ENCODE data around the gene C6orf47. TPM values are rescaled to one million over a fixed set of nuclear protein-coding genes. Genes with fewer than 3 reads are reported as not detected.
"Not testable (repeated sequence)": the region's sequence is repeated elsewhere in the genome, so short reads cannot be mapped to it uniquely, and the experiment has no call there.

The C6orf47 gene, protein sequence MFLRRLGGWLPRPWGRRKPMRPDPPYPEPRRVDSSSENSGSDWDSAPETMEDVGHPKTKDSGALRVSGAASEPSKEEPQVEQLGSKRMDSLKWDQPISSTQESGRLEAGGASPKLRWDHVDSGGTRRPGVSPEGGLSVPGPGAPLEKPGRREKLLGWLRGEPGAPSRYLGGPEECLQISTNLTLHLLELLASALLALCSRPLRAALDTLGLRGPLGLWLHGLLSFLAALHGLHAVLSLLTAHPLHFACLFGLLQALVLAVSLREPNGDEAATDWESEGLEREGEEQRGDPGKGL
- 10 to 100 TPM in 3 of 4 donors, 1 to 10 TPM in 1; 6.2 to 31.9 (median 24.6) TPM for total RNA-seq

DNA sequence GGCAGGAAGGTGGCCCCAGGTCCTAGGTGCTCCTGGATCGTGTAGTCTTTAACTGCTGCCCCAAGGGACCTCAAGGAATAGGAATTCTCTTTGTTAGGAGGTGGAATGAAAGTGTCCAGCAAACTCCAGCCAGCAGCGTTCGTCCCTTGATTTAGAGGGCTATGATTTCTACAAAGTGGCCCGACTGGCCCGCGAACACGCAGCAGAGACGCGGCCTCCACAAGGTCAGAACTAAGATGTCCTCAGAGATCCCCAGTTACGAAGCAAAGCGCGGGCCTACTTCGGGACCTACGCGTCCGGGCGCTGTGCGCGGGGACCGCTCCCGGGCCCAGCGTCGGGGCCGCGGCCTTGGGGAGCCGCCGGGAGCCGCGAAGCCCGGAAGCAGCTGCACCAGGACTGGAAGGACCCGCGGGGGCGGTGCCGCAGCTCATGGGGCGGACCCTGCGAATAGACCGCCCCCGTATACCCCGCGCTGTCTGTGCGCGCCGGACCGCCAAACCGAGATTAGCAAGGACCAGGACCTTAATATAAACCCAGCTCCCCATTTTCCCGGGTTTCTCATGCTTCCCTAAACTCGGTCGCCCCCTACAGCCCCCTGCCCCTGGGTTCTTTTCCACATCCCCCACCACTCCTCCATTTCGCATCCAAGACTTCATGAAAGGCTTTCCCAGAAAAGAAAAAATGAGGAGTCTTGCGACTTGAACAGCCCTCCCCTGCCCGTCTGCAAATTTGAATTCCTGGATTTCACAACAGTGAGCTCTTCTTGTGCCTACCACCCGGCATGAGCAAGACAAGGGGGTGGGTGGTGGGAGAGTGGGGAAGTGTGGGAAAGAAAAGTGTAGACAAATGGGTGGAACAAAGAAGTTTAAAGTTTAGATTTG lies at the start of gene C6orf47:
Gene C6orf47, minus strand, starts transcription at position 398 of the 881 bp plus-strand sequence. CDS start 831 bp downstream, outside the sequence.
- peaks cover 11 to 19% of the 10 kb centered on the region in 2 donors for H3K4me1 ChIP-seq
- TF ChIP-seq, protein P1, sequence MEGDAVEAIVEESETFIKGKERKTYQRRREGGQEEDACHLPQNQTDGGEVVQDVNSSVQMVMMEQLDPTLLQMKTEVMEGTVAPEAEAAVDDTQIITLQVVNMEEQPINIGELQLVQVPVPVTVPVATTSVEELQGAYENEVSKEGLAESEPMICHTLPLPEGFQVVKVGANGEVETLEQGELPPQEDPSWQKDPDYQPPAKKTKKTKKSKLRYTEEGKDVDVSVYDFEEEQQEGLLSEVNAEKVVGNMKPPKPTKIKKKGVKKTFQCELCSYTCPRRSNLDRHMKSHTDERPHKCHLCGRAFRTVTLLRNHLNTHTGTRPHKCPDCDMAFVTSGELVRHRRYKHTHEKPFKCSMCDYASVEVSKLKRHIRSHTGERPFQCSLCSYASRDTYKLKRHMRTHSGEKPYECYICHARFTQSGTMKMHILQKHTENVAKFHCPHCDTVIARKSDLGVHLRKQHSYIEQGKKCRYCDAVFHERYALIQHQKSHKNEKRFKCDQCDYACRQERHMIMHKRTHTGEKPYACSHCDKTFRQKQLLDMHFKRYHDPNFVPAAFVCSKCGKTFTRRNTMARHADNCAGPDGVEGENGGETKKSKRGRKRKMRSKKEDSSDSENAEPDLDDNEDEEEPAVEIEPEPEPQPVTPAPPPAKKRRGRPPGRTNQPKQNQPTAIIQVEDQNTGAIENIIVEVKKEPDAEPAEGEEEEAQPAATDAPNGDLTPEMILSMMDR (IDR thresholded peaks at IDR 0.05) = no peak
- TF ChIP-seq POLR2A (IDR thresholded peaks at IDR 0.05) = peak; percentile 68 to 85
- H3K27me3 ChIP-seq = no peaks in the 10 kb centered on the region
- peak; percentile 85 to 89 for DNase-seq
- H3K4me3 ChIP-seq = peak within 1 kb of the TSS; percentile 58 to 71
- no peaks in the 10 kb centered on the region for H3K36me3 ChIP-seq
- H3K27ac ChIP-seq = peak within 1 kb of the TSS; percentile 81 to 91
- no peaks in the 10 kb centered on the region for H3K9me3 ChIP-seq
- intact Hi-C loops (cut with DNase I; ENCODE audit: low total_unique reads) = no loop called here

DNA sequence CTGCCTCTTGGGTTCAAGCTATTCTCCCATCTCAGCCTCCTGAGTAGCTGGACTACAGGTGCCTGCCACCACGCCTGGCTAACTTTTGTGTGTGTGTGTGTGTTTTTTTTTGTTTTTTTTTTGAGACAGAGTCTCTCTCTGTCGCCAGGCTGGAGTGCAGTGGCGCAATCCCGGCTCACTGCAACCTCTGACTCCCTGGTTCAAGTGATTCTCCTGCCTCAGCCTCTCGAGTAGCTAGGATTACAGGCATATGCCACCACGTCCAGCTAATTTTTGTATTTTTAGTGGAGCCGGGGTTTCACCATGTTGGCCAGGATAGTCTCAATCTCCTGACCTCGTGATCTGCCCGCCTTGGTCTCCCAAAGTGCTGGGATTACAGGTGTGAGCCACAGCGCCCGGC lies 48.6 kb upstream of the C6orf47 start:
- H3K4me3 ChIP-seq; H3K27me3 ChIP-seq; H3K4me1 ChIP-seq; H3K9me3 ChIP-seq; H3K36me3 ChIP-seq; H3K27ac ChIP-seq; DNase-seq; intact Hi-C loops (cut with DNase I; ENCODE audit: low total_unique reads): not testable (repeated sequence)

DNA sequence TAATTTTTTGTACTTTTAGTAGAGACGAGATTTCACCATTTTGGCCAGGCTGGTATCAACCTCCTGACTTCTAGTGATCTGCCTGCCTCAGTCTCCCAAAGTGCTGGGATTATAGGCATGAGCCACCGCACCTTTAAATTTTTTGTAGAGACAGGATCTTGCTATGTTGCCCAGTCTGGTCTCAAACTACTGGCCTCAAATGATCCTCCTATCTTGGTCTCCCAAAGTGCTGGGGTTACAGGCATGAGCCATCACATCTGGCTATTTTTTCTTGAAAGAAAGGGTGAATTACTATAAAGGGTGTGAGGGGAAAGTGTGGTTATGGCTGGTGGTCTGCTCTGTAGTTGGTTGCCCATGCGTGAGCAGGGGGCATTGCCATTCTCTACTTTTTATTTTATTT lies 47.6 kb upstream of the C6orf47 start:
- intact Hi-C loops (cut with DNase I; ENCODE audit: low total_unique reads) = no loop called here
- Histone ChIP-seq H3K27ac (no peak overlapping the region), H3K9me3 (no peaks in the 10 kb centered on the region), H3K4me1 (no peaks in the 10 kb centered on the region), H3K27me3 (no peaks in the 10 kb centered on the region), H3K36me3 (no peaks in the 10 kb centered on the region), H3K4me3 (no peak overlapping the region)
- DNase-seq = no peak
- TF ChIP-seq, protein P1 (IDR thresholded peaks at IDR 0.05) = no peak
- TF ChIP-seq POLR2A (IDR thresholded peaks at IDR 0.05) = no peak

DNA sequence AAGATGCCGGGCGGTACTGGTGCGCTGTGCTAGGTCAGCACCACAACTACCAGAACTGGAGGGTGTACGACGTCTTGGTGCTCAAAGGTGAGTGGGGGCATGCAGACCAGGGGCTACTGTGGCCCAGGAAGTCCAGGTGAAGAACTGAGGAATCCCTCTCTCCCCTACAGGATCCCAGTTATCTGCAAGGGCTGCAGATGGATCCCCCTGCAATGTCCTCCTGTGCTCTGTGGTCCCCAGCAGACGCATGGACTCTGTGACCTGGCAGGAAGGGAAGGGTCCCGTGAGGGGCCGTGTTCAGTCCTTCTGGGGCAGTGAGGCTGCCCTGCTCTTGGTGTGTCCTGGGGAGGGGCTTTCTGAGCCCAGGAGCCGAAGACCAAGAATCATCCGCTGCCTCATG lies 47.1 kb upstream of the C6orf47 start:
- Histone ChIP-seq H3K4me1 (no peaks in the 10 kb centered on the region), H3K9me3 (no peaks in the 10 kb centered on the region), H3K4me3 (no peak overlapping the region), H3K27me3 (no peaks in the 10 kb centered on the region), H3K36me3 (no peaks in the 10 kb centered on the region), H3K27ac (no peak overlapping the region)
- TF ChIP-seq POLR2A (IDR thresholded peaks at IDR 0.05) = no peak
- TF ChIP-seq, protein P1 (IDR thresholded peaks at IDR 0.05) = no peak
- DNase-seq = no peak
- intact Hi-C loops (cut with DNase I; ENCODE audit: low total_unique reads) = no loop called here

DNA sequence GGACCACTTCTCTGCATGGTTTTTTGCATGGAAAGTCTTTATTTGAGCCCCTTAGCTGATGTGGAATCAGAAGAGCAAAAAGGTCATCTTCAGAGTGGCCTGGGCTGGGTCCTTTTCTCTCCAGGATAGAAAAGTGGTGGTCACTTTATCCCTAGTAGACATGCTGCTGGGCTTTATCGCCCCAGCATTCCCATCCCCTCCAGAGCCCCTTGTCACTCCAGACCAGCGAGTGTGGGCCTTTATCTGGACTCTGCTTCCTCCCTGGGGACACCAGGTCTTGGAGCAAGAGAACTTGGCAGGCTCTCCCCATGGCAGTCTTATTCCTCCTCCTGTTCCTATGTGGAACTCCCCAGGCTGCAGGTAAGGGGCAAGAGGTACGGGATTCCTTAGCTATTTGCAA lies 46.0 kb upstream of the C6orf47 start, which contains the start of gene LY6G6F:
Gene LY6G6F, plus strand, starts transcription at position 268 of the 400 bp plus-strand sequence. Its CDS starts 41 bp downstream, at position 309.
- intact Hi-C loops (cut with DNase I; ENCODE audit: low total_unique reads) = no loop called here

More for the DNA sequence above, 46.0 kb upstream of the C6orf47 start, which contains the start of gene LY6G6F:
- Histone ChIP-seq H3K4me1 (peaks cover 5 to 6% of the 10 kb centered on the region in 2 donors), H3K9me3 (no peaks in the 10 kb centered on the region), H3K27me3 (no peaks in the 10 kb centered on the region), H3K4me3 (no peak within 1 kb of the TSS), H3K36me3 (no peaks in the 10 kb centered on the region), H3K27ac (no peak within 1 kb of the TSS)
- no peak for DNase-seq
- TF ChIP-seq POLR2A (IDR thresholded peaks at IDR 0.05) = no peak
- TF ChIP-seq, protein P1 (IDR thresholded peaks at IDR 0.05) = no peak

Data from uterus (tissue), 4 donors.